EL (cell line): ENCODE data around the gene TNFSF12.

Experiments used
- DNase-seq: peaks from one replicate; pipeline ENCODE4 v3.0.0-alpha.2; 2016

The TNFSF12 gene

DNA sequence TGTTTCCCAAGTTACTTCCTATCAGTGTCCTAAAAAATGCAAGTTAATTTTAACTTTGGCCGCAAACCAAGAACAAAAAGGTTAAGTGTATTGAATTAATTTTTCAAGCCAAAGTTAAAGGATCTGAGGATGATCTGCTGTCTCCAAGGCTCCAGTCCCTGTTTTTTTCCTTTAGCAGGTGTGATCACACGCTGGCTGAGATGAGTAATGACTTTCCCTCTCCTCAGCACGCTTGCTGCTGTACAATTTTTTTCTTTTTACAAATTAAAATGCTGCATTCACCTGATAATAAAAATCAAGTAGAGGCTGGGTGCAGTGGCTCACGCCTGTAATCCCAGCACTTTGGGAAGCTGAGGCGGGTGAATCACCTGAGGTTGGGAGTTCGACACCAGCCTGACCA lies 3.9 kb upstream of the TNFSF12 start:
- no peak for DNase-seq

DNA sequence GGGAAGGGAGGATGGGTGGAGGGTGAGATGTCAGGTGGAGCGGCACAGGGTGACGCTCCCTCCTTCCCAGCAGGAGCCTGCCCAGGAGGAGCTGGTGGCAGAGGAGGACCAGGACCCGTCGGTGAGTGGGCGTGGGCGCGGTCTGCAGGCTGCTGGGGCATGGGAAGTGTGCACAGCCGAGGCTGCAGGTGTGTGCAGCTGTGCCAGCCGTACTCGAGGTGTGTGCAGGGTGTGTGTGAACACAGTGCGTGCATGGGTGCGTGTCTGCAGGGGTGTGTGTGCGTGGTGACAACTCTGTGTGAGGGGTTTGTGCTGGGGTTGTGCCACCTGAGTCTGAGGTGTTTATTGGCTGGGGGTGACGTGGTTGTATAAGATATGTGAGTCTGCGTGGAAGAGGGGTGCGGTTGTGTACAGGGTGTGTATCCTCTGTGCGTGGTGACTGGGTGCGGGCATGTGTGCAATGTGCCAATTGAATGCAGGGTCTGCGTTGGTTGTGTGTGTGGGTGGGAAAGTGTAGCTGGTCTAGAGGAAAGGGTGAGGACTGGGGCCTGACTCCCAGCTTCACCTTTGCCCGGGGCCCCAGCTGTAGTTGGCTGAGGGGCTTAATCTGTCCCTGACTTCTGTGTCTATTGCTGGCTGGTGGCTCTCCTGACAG lies 670 bp downstream of the TNFSF12 start:
- DNase-seq: no peak

DNA sequence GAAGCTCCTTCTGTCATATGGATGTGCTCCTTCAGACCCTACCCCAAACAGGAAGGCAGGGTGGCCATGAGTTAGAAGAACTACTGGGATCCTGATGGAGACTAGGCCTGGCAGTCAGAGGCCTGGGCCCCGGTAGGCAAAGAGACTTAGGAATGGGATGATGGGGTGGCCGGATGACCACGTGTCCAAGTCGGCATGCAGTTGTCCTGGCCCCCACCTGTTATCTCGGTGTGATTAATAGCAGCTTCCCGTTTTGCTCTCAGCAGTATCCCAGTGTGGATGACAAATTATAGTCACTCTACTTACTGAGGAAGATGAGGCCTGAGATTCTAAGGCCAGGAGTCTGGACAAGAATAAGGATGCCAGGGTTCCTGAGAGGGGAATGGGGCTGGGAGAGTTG lies 1.5 kb downstream of the TNFSF12 start:
- no peak for DNase-seq

- no peak for DNase-seq
These were observed 2.5 kb downstream of the TNFSF12 start for GRCh38 chr17:7551396-7551795.

DNA sequence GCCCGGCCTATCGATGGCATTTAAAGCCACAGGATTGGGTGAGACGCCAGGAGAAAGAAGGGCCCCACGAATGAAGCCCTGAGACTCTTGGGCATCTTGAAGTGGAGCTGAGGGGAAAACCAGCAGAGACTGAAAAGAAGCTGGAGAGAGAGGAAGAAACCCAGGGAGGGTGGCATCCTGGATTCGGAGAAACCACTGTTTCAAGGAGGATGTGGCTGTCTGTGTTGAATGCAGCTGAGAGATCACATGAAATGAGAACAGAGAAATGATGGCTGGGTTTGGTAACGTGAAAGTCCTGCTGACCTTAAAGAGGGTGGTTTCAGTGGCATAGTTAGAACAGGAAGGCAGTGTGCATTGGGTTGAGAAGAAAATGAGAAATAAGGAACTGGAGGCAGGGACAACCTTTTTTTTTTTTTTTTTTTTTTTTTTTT lies 3.8 kb downstream of the TNFSF12 start:
- DNase-seq: no peak

- no peak for DNase-seq
These were observed 4.5 kb downstream of the TNFSF12 start for GRCh38 chr17:7553356-7553755.

DNA sequence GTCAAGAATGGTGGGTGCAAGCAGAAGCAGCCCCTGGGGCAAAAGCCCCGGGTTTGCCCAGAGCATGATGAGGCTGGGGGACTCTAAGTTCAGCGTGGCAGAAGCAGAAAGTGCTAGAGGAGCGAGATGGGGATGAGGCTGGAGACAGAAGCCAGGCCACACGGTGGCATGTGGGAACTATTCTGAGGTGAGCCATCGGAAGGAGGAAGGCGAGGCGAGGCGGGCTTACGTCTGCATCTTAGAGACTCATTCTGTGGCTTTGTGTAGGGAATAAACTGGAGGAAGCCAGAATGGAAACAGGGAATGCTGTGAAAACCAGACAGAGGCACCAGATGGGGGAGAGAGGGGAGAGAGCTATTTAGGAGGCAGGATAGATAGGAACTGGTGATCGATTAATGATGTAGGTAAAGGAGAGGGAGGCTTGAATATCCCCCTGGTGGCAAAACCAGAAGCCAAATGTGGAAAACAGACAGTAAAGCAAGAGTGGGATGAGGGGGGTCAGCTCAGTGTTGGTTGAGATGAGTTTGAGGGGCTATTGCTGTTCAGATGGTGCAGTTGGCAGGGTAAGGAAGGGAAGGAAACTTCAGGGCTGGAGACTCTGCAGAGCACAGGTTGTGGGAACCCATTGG lies 6.6 kb downstream of the TNFSF12 start:
- no peak for DNase-seq

GRCh38 chr17:7556627-7557026 lies 7.8 kb downstream of the TNFSF12 start:
- DNase-seq: no peak

DNA sequence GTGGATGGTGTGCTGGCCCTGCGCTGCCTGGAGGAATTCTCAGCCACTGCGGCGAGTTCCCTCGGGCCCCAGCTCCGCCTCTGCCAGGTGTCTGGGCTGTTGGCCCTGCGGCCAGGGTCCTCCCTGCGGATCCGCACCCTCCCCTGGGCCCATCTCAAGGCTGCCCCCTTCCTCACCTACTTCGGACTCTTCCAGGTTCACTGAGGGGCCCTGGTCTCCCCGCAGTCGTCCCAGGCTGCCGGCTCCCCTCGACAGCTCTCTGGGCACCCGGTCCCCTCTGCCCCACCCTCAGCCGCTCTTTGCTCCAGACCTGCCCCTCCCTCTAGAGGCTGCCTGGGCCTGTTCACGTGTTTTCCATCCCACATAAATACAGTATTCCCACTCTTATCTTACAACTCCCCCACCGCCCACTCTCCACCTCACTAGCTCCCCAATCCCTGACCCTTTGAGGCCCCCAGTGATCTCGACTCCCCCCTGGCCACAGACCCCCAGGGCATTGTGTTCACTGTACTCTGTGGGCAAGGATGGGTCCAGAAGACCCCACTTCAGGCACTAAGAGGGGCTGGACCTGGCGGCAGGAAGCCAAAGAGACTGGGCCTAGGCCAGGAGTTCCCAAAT lies 8.4 kb downstream of the TNFSF12 start:
- DNase-seq: no peak

DNA sequence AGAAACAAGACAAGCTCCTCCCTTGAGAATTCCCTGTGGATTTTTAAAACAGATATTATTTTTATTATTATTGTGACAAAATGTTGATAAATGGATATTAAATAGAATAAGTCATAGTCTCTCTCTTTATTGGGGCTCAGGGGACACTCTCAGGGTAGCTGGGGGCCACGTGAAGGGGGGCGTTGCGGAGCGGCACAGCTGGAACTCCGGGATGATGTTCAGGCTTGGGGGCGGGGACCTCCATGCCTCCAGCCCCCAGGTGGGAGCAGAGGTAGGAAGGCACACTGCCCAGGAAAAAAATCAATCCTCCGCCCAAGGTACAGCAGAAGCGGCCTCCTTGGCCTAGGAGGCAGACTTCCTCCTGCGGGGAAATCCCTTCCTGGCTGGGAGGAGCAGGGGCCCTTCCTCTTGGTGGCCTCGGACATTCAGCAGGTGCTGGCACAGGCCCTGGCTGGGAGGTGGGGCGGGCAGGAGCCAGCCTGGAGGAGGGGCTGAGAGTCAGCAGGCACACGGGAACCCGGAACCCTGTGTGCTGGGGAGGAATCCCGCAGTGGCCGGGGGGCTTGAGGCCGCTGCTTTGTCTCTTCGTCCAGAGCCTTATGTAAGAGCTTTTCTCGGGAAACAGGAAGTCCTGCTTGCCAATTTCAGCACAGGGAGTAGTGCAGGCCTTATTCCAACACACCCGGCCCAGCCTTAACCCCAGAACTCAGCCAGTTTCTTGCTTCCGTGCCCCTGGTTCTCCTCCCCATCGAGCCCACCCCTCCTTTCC lies 9.1 kb downstream of the TNFSF12 start:
- peak; percentile 48 for DNase-seq

DNA sequence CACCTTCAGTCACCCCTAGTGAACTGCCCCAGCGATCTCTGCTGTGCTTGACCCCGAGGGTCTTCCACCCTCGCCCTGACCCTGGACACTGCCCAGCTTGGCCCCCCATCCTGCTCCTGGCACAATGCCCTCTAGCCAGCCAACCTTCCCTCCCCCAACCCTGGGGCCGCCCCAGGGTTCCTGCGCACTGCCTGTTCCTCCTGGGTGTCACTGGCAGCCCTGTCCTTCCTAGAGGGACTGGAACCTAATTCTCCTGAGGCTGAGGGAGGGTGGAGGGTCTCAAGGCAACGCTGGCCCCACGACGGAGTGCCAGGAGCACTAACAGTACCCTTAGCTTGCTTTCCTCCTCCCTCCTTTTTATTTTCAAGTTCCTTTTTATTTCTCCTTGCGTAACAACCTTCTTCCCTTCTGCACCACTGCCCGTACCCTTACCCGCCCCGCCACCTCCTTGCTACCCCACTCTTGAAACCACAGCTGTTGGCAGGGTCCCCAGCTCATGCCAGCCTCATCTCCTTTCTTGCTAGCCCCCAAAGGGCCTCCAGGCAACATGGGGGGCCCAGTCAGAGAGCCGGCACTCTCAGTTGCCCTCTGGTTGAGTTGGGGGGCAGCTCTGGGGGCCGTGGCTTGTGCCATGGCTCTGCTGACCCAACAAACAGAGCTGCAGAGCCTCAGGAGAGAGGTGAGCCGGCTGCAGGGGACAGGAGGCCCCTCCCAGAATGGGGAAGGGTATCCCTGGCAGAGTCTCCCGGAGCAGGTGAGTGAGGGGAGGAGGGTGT lies 9.9 kb downstream of the TNFSF12 start, which contains the start of gene TNFSF13:
TNFSF13 (plus strand) TSS at position 207 of the 776 bp plus-strand sequence; CDS start at position 497, 290 bp downstream.
- DNase-seq: no peak

DNA sequence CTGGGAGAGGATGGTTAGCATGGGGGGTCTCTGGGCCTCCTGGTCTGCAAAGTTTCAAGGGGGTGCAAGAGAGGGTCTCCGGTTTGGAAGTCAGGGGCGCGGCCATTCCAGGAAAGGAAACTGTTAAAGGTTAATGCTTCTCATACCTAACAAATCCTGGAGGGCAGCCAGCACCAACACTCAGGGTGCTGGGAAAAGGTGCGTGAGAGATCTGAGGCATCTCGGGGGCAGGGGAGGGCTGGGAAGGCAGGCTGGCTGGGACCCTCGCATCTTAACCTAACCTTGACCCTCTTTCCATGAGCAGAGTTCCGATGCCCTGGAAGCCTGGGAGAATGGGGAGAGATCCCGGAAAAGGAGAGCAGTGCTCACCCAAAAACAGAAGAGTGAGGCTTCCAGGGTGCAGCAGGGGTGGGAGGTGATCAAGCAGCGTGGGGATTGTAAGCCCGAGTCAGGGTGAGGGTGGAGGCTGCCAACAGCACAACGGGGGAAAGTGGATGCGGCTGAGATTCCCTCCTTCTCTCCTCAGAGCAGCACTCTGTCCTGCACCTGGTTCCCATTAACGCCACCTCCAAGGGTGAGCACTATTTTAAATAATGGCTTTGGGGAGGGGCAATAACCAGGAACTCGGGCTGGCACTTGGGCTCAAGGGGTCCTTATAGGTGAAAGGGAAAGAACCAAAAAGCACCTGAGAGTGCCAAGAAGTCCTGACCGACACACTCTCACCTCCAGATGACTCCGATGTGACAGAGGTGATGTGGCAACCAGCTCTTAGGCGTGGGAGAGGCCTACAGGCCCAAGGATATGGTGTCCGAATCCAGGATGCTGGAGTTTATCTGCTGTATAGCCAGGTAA lies 10.7 kb downstream of the TNFSF12 start:
- DNase-seq: no peak

- DNase-seq: peak; percentile 64
These were observed 11.5 kb downstream of the TNFSF12 start for GRCh38 chr17:7560172-7561027.

DNA sequence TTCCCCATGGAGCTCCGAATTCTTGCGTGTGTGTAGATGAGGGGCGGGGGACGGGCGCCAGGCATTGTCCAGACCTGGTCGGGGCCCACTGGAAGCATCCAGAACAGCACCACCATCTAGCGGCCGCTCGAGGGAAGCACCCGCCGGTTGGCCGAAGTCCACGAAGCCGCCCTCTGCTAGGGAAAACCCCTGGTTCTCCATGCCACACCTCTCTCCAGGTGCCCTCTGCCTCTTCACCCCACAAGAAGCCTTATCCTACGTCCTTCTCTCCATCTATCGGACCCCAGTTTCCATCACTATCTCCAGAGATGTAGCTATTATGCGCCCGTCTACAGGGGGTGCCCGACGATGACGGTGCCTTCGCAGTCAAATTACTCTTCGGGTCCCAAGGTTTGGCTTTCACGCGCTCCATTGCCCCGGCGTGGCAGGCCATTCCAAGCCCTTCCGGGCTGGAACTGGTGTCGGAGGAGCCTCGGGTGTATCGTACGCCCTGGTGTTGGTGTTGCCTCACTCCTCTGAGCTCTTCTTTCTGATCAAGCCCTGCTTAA lies 12.2 kb downstream of the TNFSF12 start:
- peak; percentile 83 for DNase-seq

DNA sequence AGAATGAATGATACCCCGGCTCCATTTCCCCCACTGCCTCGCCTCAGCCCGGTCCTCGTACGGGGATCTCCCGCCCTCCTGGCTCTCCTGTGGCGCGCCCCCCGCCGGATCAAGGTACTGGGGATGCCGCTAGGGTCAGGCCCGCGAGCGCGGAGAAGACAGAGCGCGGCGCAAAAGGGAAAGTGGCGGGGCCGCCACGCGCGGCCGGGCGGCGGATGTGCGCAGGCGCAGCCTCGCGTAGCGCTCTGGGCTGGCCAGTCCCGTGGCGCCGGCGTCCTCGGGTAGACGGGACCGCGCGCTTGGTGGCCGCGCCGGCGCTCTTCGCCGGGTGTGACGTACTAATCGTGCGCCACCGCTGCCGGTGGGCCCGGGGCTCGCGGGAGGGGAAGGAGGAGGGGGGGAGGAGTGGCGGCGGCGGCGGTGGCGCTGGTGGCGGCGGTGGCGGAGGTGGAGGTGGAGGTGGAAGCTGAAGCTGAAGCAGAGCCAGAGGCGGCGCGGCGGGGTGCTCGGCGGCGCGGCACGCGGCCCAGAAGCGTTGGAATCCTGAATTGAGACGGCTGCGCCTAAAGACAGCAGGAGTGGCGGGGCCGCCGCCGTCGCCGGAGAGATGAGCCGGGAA lies 12.8 kb downstream of the TNFSF12 start, which contains the start of gene SENP3:
SENP3 (plus strand) TSS at position 331 of the 619 bp plus-strand sequence. CDS start 1,158 bp downstream, outside the sequence.
- DNase-seq: peak; percentile 88

DNA sequence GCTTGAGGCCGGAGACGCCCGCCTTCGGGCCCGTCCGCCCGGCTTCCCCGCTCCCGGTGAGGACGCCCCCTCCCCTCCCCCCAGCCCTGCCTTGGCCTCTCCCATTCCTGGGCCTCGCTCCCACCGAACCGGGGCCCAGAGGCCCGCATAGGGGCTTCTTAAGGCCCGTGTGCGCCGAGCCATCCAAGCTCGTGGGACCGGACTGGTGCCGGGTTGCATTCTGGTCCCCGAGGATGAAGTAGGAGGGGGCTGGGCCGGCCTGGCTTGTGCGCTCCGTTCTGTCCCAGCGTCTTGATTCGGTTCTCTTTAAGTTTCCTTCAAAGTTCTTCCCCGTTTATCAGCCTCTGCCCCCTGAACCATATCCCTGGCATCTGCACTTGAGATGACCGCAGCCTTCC lies 13.3 kb downstream of the TNFSF12 start:
- no peak for DNase-seq

GRCh38 chr17:7563115-7563869 lies 14.4 kb downstream of the TNFSF12 start:
- DNase-seq: no peak

DNA sequence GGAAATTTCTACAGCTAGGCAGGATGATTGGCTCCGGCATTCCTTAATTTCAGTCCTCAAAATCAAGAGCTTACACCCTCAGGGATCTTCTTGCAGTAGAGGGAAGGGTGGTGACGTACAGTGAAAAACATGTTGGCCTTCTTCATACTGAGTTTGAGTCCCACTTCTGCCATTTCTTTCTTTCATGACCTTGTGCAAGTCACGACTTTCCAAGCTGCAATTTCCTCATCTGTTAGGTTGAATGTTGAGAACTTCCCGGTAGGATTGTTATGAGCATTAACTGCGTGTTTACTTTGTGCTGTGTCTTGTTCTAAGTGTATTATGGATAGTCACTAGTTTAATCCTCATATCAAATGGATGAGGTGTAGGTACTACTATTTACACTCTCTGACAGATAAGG lies 20.7 kb downstream of the TNFSF12 start:
- no peak for DNase-seq

DNA sequence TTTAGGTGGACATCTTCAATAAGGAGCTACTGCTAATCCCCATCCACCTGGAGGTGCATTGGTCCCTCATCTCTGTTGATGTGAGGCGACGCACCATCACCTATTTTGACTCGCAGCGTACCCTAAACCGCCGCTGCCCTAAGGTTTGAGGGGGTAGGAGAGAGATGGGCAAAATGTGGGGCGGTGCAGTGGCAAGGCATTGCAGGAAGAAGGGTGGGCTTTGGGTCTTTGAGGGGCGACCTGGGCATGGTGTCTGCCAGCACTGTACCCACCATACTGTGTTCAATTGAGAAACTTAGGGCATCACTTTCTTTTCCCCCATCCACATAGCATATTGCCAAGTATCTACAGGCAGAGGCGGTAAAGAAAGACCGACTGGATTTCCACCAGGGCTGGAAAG lies 21.5 kb downstream of the TNFSF12 start:
- DNase-seq: no peak
